ENCODE results near the gene ZNF286A.
"Not testable (repeated sequence)": the region's sequence is repeated elsewhere in the genome, so short reads cannot be mapped to it uniquely, and the experiment has no call there.

ZNF286A gene

GRCh38 chr17:15704239-15704638 lies 4.7 kb downstream of the ZNF286A start:
- H3K27ac ChIP-seq (ENCODE audit: low read length); H3K9ac ChIP-seq (ENCODE audit: low read depth, low read length); H3K4me1 ChIP-seq (ENCODE audit: insufficient read depth, low read length); H3K27me3 ChIP-seq (ENCODE audit: insufficient read depth, low read length); H3K4me3 ChIP-seq (ENCODE audit: low read length): not testable (repeated sequence)
- peaks cover 36% of the 10 kb centered on the region for H3K9me3 ChIP-seq (ENCODE audit: insufficient read depth, low read depth, low read length)
- H3K36me3 ChIP-seq (ENCODE audit: insufficient read depth, low read depth, low read length), result peaks cover 64% of the 10 kb centered on the region

GRCh38 chr17:15704813-15705212 lies 5.3 kb downstream of the ZNF286A start:
- not testable (repeated sequence) for H3K4me3 ChIP-seq (ENCODE audit: low read length); H3K4me1 ChIP-seq (ENCODE audit: insufficient read depth, low read length); H3K27me3 ChIP-seq (ENCODE audit: insufficient read depth, low read length); H3K9ac ChIP-seq (ENCODE audit: low read depth, low read length); H3K27ac ChIP-seq (ENCODE audit: low read length)
- peaks cover 36% of the 10 kb centered on the region for H3K9me3 ChIP-seq (ENCODE audit: insufficient read depth, low read depth, low read length)
- peaks cover 69% of the 10 kb centered on the region for H3K36me3 ChIP-seq (ENCODE audit: insufficient read depth, low read depth, low read length)

- H3K27ac ChIP-seq (ENCODE audit: low read length); H3K4me3 ChIP-seq (ENCODE audit: low read length); H3K4me1 ChIP-seq (ENCODE audit: insufficient read depth, low read length); H3K9ac ChIP-seq (ENCODE audit: low read depth, low read length); H3K27me3 ChIP-seq (ENCODE audit: insufficient read depth, low read length): not testable (repeated sequence)
- Histone ChIP-seq H3K36me3 (ENCODE audit: insufficient read depth, low read depth, low read length) (peaks cover 70% of the 10 kb centered on the region), H3K9me3 (ENCODE audit: insufficient read depth, low read depth, low read length) (peaks cover 57% of the 10 kb centered on the region)
Measured at GRCh38 chr17:15708879-15709278, 9.3 kb downstream of the ZNF286A start.

GRCh38 chr17:15716601-15717563 lies 17.3 kb downstream of the ZNF286A start:
- not testable (repeated sequence) for H3K9ac ChIP-seq (ENCODE audit: low read depth, low read length); H3K4me1 ChIP-seq (ENCODE audit: insufficient read depth, low read length); H3K27me3 ChIP-seq (ENCODE audit: insufficient read depth, low read length); H3K27ac ChIP-seq (ENCODE audit: low read length); H3K4me3 ChIP-seq (ENCODE audit: low read length)
- Histone ChIP-seq H3K9me3 (ENCODE audit: insufficient read depth, low read depth, low read length) (peaks cover 61% of the 10 kb centered on the region), H3K36me3 (ENCODE audit: insufficient read depth, low read depth, low read length) (peaks cover 61% of the 10 kb centered on the region)

GRCh38 chr17:15730535-15730934 lies 31.0 kb downstream of the ZNF286A start:
- not testable (repeated sequence) for H3K4me1 ChIP-seq (ENCODE audit: insufficient read depth, low read length)

GRCh38 chr17:15731900-15732299 lies 32.3 kb downstream of the ZNF286A start, which contains the start of gene TBC1D26:
Gene TBC1D26, plus strand, starts transcription at chr17:15732283. Its CDS starts 3,066 bp downstream, at chr17:15735349.
- not testable (repeated sequence) for H3K9ac ChIP-seq (ENCODE audit: low read depth, low read length); H3K4me3 ChIP-seq (ENCODE audit: low read length); H3K27me3 ChIP-seq (ENCODE audit: insufficient read depth, low read length); H3K4me1 ChIP-seq (ENCODE audit: insufficient read depth, low read length); H3K36me3 ChIP-seq (ENCODE audit: insufficient read depth, low read depth, low read length); H3K9me3 ChIP-seq (ENCODE audit: insufficient read depth, low read depth, low read length); H3K27ac ChIP-seq (ENCODE audit: low read length)

More at GRCh38 chr17:15730535-15730934, 31.0 kb downstream of the ZNF286A start:
- not testable (repeated sequence) for H3K4me3 ChIP-seq (ENCODE audit: low read length); H3K9me3 ChIP-seq (ENCODE audit: insufficient read depth, low read depth, low read length); H3K9ac ChIP-seq (ENCODE audit: low read depth, low read length); H3K27ac ChIP-seq (ENCODE audit: low read length); H3K27me3 ChIP-seq (ENCODE audit: insufficient read depth, low read length); H3K36me3 ChIP-seq (ENCODE audit: insufficient read depth, low read depth, low read length)

GRCh38 chr17:15733174-15733789 lies 33.7 kb downstream of the ZNF286A start:
- H3K4me1 ChIP-seq (ENCODE audit: insufficient read depth, low read length); H3K9me3 ChIP-seq (ENCODE audit: insufficient read depth, low read depth, low read length); H3K36me3 ChIP-seq (ENCODE audit: insufficient read depth, low read depth, low read length); H3K4me3 ChIP-seq (ENCODE audit: low read length); H3K27ac ChIP-seq (ENCODE audit: low read length); H3K9ac ChIP-seq (ENCODE audit: low read depth, low read length); H3K27me3 ChIP-seq (ENCODE audit: insufficient read depth, low read length): not testable (repeated sequence)

- H3K36me3 ChIP-seq (ENCODE audit: insufficient read depth, low read depth, low read length); H3K4me3 ChIP-seq (ENCODE audit: low read length); H3K9ac ChIP-seq (ENCODE audit: low read depth, low read length); H3K9me3 ChIP-seq (ENCODE audit: insufficient read depth, low read depth, low read length); H3K27ac ChIP-seq (ENCODE audit: low read length); H3K27me3 ChIP-seq (ENCODE audit: insufficient read depth, low read length); H3K4me1 ChIP-seq (ENCODE audit: insufficient read depth, low read length): not testable (repeated sequence)
Measured at GRCh38 chr17:15736578-15736977, 37.0 kb downstream of the ZNF286A start.

GRCh38 chr17:15738066-15738465 lies 38.5 kb downstream of the ZNF286A start:
- Histone ChIP-seq H3K27ac (ENCODE audit: low read length) (no peak overlapping the region), H3K27me3 (ENCODE audit: insufficient read depth, low read length) (no peaks in the 10 kb centered on the region), H3K9me3 (ENCODE audit: insufficient read depth, low read depth, low read length) (no peaks in the 10 kb centered on the region), H3K4me1 (ENCODE audit: insufficient read depth, low read length) (no peaks in the 10 kb centered on the region), H3K4me3 (ENCODE audit: low read length) (no peak overlapping the region), H3K36me3 (ENCODE audit: insufficient read depth, low read depth, low read length) (no peaks in the 10 kb centered on the region), H3K9ac (ENCODE audit: low read depth, low read length) (no peak overlapping the region)

GRCh38 chr17:15739259-15739658 lies 39.7 kb downstream of the ZNF286A start:
- H3K9me3 ChIP-seq (ENCODE audit: insufficient read depth, low read depth, low read length); H3K4me3 ChIP-seq (ENCODE audit: low read length); H3K27ac ChIP-seq (ENCODE audit: low read length); H3K36me3 ChIP-seq (ENCODE audit: insufficient read depth, low read depth, low read length); H3K4me1 ChIP-seq (ENCODE audit: insufficient read depth, low read length); H3K9ac ChIP-seq (ENCODE audit: low read depth, low read length); H3K27me3 ChIP-seq (ENCODE audit: insufficient read depth, low read length): not testable (repeated sequence)

GRCh38 chr17:15740041-15740440 lies 40.5 kb downstream of the ZNF286A start:
- not testable (repeated sequence) for H3K27me3 ChIP-seq (ENCODE audit: insufficient read depth, low read length); H3K4me1 ChIP-seq (ENCODE audit: insufficient read depth, low read length); H3K27ac ChIP-seq (ENCODE audit: low read length); H3K4me3 ChIP-seq (ENCODE audit: low read length); H3K36me3 ChIP-seq (ENCODE audit: insufficient read depth, low read depth, low read length); H3K9me3 ChIP-seq (ENCODE audit: insufficient read depth, low read depth, low read length); H3K9ac ChIP-seq (ENCODE audit: low read depth, low read length)

GRCh38 chr17:15740570-15741120 lies 41.1 kb downstream of the ZNF286A start:
- no peaks in the 10 kb centered on the region for H3K9me3 ChIP-seq (ENCODE audit: insufficient read depth, low read depth, low read length)
- H3K27ac ChIP-seq (ENCODE audit: low read length), result no peak overlapping the region
- no peak overlapping the region for H3K4me3 ChIP-seq (ENCODE audit: low read length)
- H3K36me3 ChIP-seq (ENCODE audit: insufficient read depth, low read depth, low read length), result no peaks in the 10 kb centered on the region
- no peaks in the 10 kb centered on the region for H3K27me3 ChIP-seq (ENCODE audit: insufficient read depth, low read length)
- no peak overlapping the region for H3K9ac ChIP-seq (ENCODE audit: low read depth, low read length)
- no peaks in the 10 kb centered on the region for H3K4me1 ChIP-seq (ENCODE audit: insufficient read depth, low read length)
